Parietal lobe (tissue), 2 donors: ENCODE data around the gene TNFRSF13B. TPM values are rescaled to one million over a fixed set of nuclear protein-coding genes. Genes with fewer than 3 reads are reported as not detected.

Experiments used
- small RNA-seq: library from RNA; depleted of rRNA; stranded (forward); fragments of <200 nt; gene quantifications from one replicate; pipeline ENCODE3, GENCODE V24; 2014; ENCODE audit warnings: low replicate concordance
- total RNA-seq: library from RNA; depleted of rRNA; stranded (reverse); fragments of >200 nt; gene quantifications from one replicate; pipeline ENCODE4 v1.2.3, GENCODE V29; 2014

TNFRSF13B gene
- not detected for total RNA-seq

DNA sequence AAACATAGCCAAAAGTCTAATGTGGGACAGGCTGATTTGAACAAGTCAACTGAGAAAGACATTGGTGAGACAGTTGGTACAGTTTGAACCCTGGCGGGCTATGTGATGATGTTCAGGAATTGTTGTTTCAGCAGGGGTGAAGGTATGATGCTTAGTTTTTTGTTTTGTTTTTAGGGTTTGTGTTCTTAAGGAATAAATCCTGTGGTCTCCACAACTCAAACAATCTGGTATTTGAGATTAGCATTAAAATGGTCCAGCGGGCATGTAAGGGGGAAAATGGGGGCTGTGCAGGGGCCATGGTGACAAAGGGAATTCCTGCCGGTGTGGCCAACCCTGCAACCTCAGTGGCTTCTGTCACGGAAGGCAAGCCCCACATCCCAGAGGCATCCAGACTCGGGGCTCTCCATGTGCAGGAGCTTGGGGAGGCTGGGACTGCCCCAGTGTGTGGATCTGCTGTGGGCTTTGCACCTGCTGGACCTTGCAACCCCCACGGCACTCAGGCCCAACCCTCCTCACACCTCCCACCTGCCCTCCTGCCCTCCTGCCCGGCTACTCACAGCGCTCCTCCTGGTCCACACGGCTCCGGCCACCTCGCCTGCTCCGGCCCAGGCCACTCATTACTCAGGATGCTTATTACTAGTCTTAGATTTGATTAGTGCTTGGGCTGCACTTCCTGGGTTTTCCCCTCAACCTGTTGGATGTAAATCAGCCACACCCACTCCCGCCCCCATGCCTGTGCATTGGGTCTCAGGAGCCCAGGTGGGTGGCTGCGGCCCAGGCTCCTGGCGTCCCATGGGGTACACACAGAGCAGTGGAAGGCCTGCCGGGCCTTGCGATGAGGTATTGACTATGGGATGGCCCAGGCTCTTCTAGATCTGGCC lies at the start of gene TNFRSF13B:
TNFRSF13B (minus strand) TSS at position 661 of the 881 bp plus-strand sequence; CDS start at position 618, 43 bp downstream.

Small RNAs within 50 kb of the gene (small RNA-seq; reads per million reads assigned to genes)
- gene AL353996.1 = not detected

Other genes with a start within 250 kb of the TNFRSF13B start
- gene MPRIP, start 70.3 kb upstream of the TNFRSF13B start, total RNA-seq = 260 TPM
- 6.9 TPM for gene PLD6, start 234.2 kb upstream of the TNFRSF13B start, total RNA-seq